Trophoblast cell (in vitro differentiated cells and primary cell): ENCODE results near the gene FCN3.

Experiments
- DNase-seq, 2 donors: peaks; one replicate each; pipeline ENCODE4 v3.0.0-alpha.2; 2016
- H2AFZ ChIP-seq: 2 replicates; pipeline ENCODE4 v1.6.1; 2013; ENCODE audit warnings: low read length, moderate library complexity, mild to moderate bottlenecking; ENCODE audit not compliant: insufficient read depth, poor library complexity
- H2AK5ac ChIP-seq: 2 replicates; pipeline ENCODE4 v1.6.1; 2013; ENCODE audit warnings: mild to moderate bottlenecking, low read length
- H2BK120ac ChIP-seq: 2 replicates; pipeline ENCODE4 v1.6.1; 2013; ENCODE audit warnings: low read length, mild to moderate bottlenecking, moderate library complexity; ENCODE audit not compliant: insufficient read depth, poor library complexity
- H2BK12ac ChIP-seq: 2 replicates; pipeline ENCODE4 v1.6.1; 2013; ENCODE audit warnings: mild to moderate bottlenecking, low read length, moderate library complexity
- H2BK5ac ChIP-seq: 2 replicates; pipeline ENCODE4 v1.6.1; 2013; ENCODE audit warnings: low read length, low read depth, moderate library complexity, mild to moderate bottlenecking; ENCODE audit not compliant: poor library complexity
- H3K14ac ChIP-seq: 2 replicates; pipeline ENCODE4 v1.6.1; 2013; ENCODE audit warnings: mild to moderate bottlenecking, low read length
- H3K18ac ChIP-seq: 2 replicates; pipeline ENCODE4 v1.6.1; 2013; ENCODE audit warnings: mild to moderate bottlenecking, low read length
- H3K23ac ChIP-seq: 2 replicates; pipeline ENCODE4 v1.6.1; 2013; ENCODE audit warnings: low read length
- H3K27ac ChIP-seq: 2 replicates; pipeline ENCODE4 v1.5.1; 2013; ENCODE audit warnings: low read depth, mild to moderate bottlenecking, inconsistent platforms, low read length, moderate library complexity
- H3K27me3 ChIP-seq: 2 replicates; pipeline ENCODE4 v1.6.1; 2013; ENCODE audit warnings: inconsistent platforms, mild to moderate bottlenecking, low read length, moderate library complexity; ENCODE audit not compliant: insufficient read depth
- H3K36me3 ChIP-seq, 2 experiments: 1 replicate in 1 of 2; 2 replicates in 1 of 2; pipeline ENCODE4 v1.6.1; 2013; ENCODE audit warnings: low read length in 2 of 2, mild to moderate bottlenecking in 2 of 2, moderate library complexity in 1 of 2; ENCODE audit not compliant: insufficient read depth in 2 of 2, control insufficient read depth in 1 of 2
- H3K4ac ChIP-seq: 2 replicates; pipeline ENCODE4 v1.6.1; 2013; ENCODE audit warnings: low read depth, mild to moderate bottlenecking, low read length, moderate library complexity
- H3K4me1 ChIP-seq, 2 experiments: 1 replicate in 1 of 2; 2 replicates in 1 of 2; pipeline ENCODE4 v1.6.1; 2013; ENCODE audit warnings: low read length in 2 of 2, mild to moderate bottlenecking in 2 of 2, moderate library complexity in 1 of 2; ENCODE audit not compliant: insufficient read depth in 2 of 2, control insufficient read depth in 1 of 2
- H3K4me2 ChIP-seq: 2 replicates; pipeline ENCODE4 v1.6.1; 2013; ENCODE audit warnings: inconsistent platforms, mild to moderate bottlenecking, low read length, moderate library complexity
- H3K4me3 ChIP-seq: 2 replicates; pipeline ENCODE4 v1.5.1; 2013; ENCODE audit warnings: mild to moderate bottlenecking, low read depth, low read length, inconsistent platforms
- H3K79me1 ChIP-seq: one replicate; pipeline ENCODE4 v1.6.1; 2013; ENCODE audit warnings: low read length
- H3K79me2 ChIP-seq: 2 replicates; pipeline ENCODE4 v1.6.1; 2013; ENCODE audit warnings: low read length, mild to moderate bottlenecking; ENCODE audit not compliant: control insufficient read depth, insufficient read depth, poor library complexity
- H3K9ac ChIP-seq: 2 replicates; pipeline ENCODE4 v1.6.1; 2013; ENCODE audit warnings: mild to moderate bottlenecking, low read length
- H3K9me3 ChIP-seq: 2 replicates; pipeline ENCODE4 v1.6.1; 2013; ENCODE audit warnings: low read depth, mild to moderate bottlenecking, control low read depth, inconsistent platforms, low read length; ENCODE audit not compliant: insufficient read depth
- H4K12ac ChIP-seq: 2 replicates; pipeline ENCODE4 v1.6.1; 2013; ENCODE audit warnings: low read depth, mild to moderate bottlenecking, low read length, moderate library complexity
- H4K8ac ChIP-seq: 2 replicates; pipeline ENCODE4 v1.6.1; 2013; ENCODE audit warnings: low read depth, mild to moderate bottlenecking, low read length, moderate library complexity
- H4K91ac ChIP-seq: one replicate; pipeline ENCODE4 v1.6.1; 2013; ENCODE audit warnings: low read depth, mild to moderate bottlenecking, low read length, moderate library complexity
- WGBS: extraction: QIAGEN DNeasy Blood & Tissue Kit; methylation state at CpG from one replicate; pipeline ENCODE4 v1.1.7; 2013; ENCODE audit warnings: missing lambda C conversion rate; ENCODE audit not compliant: insufficient read length, insufficient coverage; ENCODE audit errors: extremely low coverage; 5-methylcytosine and 5-hydroxymethylcytosine counted together

Gene FCN3

DNA sequence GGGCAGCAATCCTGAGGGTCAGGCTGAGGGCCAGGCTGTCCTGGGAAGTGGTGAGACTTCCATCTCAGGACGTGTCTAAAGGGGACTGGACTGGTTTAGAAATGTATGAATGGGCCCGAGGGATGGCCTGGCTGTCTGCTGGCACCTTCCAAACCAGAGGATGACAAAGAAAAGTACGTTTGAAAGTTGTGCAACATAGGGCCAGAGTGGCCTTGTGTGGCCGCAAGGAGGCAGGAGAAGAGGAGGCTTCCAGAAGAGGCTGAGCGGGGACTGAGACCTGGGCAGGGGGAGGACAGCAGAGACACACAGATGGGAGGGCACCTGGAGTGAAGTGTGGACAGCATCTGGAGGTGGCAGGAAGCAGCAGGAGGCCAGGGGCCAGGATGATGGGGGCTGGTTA, 35.4 kb downstream of the FCN3 start:
- H3K27me3 ChIP-seq, result no peaks in the 10 kb centered on the region
- H3K4me2 ChIP-seq, result no peak overlapping the region
- H2BK120ac ChIP-seq, result no peak overlapping the region
- peaks cover 1% of the 10 kb centered on the region for H3K9me3 ChIP-seq
- H3K4ac ChIP-seq, result no peak overlapping the region
- H2BK12ac ChIP-seq, result no peak overlapping the region
- H3K27ac ChIP-seq, result no peak overlapping the region
- H3K18ac ChIP-seq, result no peak overlapping the region
- peaks cover 26% of the 10 kb centered on the region in 2 experiments for H3K36me3 ChIP-seq
- DNase-seq, result peak; percentile 50 to 60
- H2AFZ ChIP-seq, result no peak overlapping the region
- H3K4me1 ChIP-seq, result peaks cover 25 to 29% of the 10 kb centered on the region in 2 experiments
- H3K14ac ChIP-seq, result no peak overlapping the region
- WGBS, result no CpG with 5 or more reads among the region's 5 CpGs
- H2AK5ac ChIP-seq, result peak overlapping the region; percentile 25
- no peak overlapping the region for H3K9ac ChIP-seq
- no peak overlapping the region for H4K12ac ChIP-seq
- H3K4me3 ChIP-seq, result no peak overlapping the region
- no peak overlapping the region for H4K91ac ChIP-seq
- no peak overlapping the region for H3K23ac ChIP-seq
- no peak overlapping the region for H2BK5ac ChIP-seq
- peaks cover 13% of the 10 kb centered on the region for H3K79me1 ChIP-seq
- H4K8ac ChIP-seq, result no peak overlapping the region
- H3K79me2 ChIP-seq, result peaks cover 4% of the 10 kb centered on the region

DNA sequence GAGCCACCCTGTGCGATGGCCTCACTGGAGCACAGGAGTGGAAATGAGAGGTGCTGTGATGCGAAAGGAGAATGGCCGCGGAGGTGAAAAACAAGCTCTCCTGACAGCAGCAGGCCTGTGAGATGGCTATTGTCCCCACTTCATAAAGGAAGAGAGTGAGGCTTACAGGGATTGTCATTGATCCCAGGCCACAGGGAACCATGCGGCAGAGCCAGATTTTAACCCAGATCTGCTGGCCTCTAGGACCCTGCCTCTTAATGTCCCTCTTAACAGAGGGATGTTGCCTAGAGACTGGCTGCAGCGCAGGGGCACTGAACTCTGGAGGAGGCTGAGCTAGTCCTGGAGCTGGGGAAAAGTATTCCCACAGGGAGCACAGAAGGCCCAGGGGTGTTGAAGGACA, 35.9 kb downstream of the FCN3 start:
- Histone ChIP-seq H4K91ac (no peak overlapping the region), H3K27ac (no peak overlapping the region), H4K8ac (no peak overlapping the region), H3K4me2 (no peak overlapping the region), H3K9me3 (peaks cover 1% of the 10 kb centered on the region), H3K4me3 (no peak overlapping the region), H2BK5ac (no peak overlapping the region), H3K36me3 (peaks cover 30% of the 10 kb centered on the region in 2 experiments), H2AFZ (no peak overlapping the region), H2AK5ac (no peak overlapping the region), H3K27me3 (no peaks in the 10 kb centered on the region), H3K9ac (no peak overlapping the region), H3K79me2 (peaks cover 4% of the 10 kb centered on the region), H3K79me1 (peaks cover 13% of the 10 kb centered on the region), H2BK12ac (no peak overlapping the region), H3K14ac (no peak overlapping the region), H3K18ac (no peak overlapping the region), H4K12ac (no peak overlapping the region), H3K4me1 (peaks cover 25 to 29% of the 10 kb centered on the region in 2 experiments), H2BK120ac (no peak overlapping the region), H3K23ac (no peak overlapping the region), H3K4ac (no peak overlapping the region)
- DNase-seq, result no peak
- no CpG with 5 or more reads among the region's 6 CpGs for WGBS

DNA sequence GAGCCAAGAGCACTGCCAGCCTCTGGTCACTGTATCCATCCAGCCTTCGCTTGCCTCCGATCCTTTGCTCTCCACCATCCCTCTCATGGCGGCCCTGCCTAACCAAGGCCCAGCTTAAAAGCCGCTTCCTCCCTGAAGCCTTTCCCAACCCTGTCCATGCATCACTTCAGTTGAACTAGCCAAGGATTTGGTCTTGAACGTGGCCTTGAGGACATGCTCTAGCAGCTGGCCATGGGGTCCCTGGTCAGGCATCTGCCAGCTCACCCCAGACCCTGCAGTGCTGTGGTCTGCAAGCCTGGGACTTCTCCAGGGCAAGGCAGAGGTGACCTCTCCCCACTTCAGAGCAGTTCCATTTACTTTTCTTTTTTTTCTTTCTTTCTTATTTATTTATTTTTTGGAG, 37.9 kb downstream of the FCN3 start:
- H3K23ac ChIP-seq, result no peak overlapping the region
- H3K4me1 ChIP-seq, result peaks cover 8 to 11% of the 10 kb centered on the region in 2 experiments
- no peak overlapping the region for H3K27ac ChIP-seq
- no peak overlapping the region for H3K14ac ChIP-seq
- H4K8ac ChIP-seq, result no peak overlapping the region
- no CpG with 5 or more reads among the region's 5 CpGs for WGBS
- no peak overlapping the region for H2BK5ac ChIP-seq
- no peaks in the 10 kb centered on the region for H3K79me2 ChIP-seq
- DNase-seq, result no peak
- no peaks in the 10 kb centered on the region for H3K27me3 ChIP-seq
- H2AK5ac ChIP-seq, result no peak overlapping the region
- no peak overlapping the region for H3K4ac ChIP-seq
- H3K9ac ChIP-seq, result no peak overlapping the region
- no peak overlapping the region for H3K18ac ChIP-seq
- H2AFZ ChIP-seq, result no peak overlapping the region
- no peak overlapping the region for H2BK120ac ChIP-seq
- H4K91ac ChIP-seq, result no peak overlapping the region
- H3K4me2 ChIP-seq, result no peak overlapping the region
- no peak overlapping the region for H4K12ac ChIP-seq
- no peaks in the 10 kb centered on the region for H3K79me1 ChIP-seq
- peaks cover 49 to 50% of the 10 kb centered on the region in 2 experiments for H3K36me3 ChIP-seq
- peaks cover 1% of the 10 kb centered on the region for H3K9me3 ChIP-seq
- no peak overlapping the region for H3K4me3 ChIP-seq
- no peak overlapping the region for H2BK12ac ChIP-seq

DNA sequence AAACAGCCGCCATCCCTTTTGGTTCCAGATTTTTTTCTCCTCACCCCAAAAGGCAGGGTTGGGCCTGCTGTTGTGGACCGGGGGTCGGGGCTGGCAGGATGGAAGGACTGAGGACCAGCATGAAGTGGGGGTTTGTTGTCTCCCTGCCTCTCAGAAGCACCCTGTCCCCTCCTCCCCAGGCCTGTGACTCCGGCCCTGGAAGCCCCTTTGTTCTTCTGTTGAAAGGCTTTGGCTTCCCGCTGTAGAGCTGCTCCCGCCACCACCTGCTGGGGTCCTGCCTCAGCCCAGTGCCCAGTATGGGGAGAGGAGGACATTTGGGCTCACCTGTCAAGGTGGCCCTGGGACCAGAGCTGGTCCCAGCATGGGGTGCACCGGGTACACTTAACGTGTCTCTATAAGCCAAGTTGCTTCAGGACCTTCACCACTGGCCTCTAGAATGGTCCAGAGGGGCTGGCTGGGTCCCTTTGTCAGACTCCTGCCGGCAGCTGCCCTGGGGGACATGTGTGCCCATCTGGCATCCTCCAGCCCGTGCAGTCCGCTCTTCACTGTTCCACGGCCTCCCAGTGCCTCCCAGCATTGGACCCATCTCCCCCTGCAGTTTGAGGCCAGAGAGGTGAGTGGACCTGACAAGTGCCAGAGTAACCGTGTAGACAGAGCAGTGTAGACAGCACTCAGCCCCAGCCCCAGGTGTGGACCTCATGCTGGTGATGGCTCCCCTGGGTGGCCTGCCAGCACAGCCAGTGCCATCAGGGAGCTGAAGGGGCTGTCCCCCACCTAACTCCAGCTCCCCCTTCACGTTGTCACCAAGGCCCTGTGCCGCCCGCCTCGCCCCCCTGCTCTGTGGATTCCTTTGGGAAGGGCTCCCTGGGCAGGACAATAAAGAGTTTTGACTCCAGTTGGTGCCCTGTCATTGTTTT, 38.9 kb downstream of the FCN3 start:
- Histone ChIP-seq H3K9ac (no peak overlapping the region), H3K27me3 (no peaks in the 10 kb centered on the region), H3K79me2 (no peaks in the 10 kb centered on the region), H3K9me3 (peaks cover 1% of the 10 kb centered on the region), H3K4me1 (peaks cover 1% of the 10 kb centered on the region in 2 experiments), H3K4me2 (no peak overlapping the region), H3K27ac (no peak overlapping the region), H3K79me1 (no peaks in the 10 kb centered on the region), H2BK5ac (no peak overlapping the region), H4K12ac (no peak overlapping the region), H2BK12ac (no peak overlapping the region), H3K4ac (no peak overlapping the region), H3K36me3 (peaks cover 57 to 58% of the 10 kb centered on the region in 2 experiments), H2AFZ (no peak overlapping the region), H4K91ac (no peak overlapping the region), H3K14ac (no peak overlapping the region), H2AK5ac (no peak overlapping the region), H2BK120ac (no peak overlapping the region), H3K23ac (no peak overlapping the region), H3K18ac (no peak overlapping the region), H3K4me3 (no peak overlapping the region), H4K8ac (no peak overlapping the region)
- WGBS, result no CpG with 5 or more reads among the region's 17 CpGs
- DNase-seq, result no peak
